NCI-H146 treated with DMSO at 0.1 percent for 48 hours (cell line): ENCODE results near the gene TTC7B.
"Not testable (repeated sequence)": the region's sequence is repeated elsewhere in the genome, so short reads cannot be mapped to it uniquely, and the experiment has no call there.

Source experiments
- DNase-seq: peaks from one replicate; lab custom pipeline; 2025; ENCODE audit not compliant: unreplicated experiment; lab: John Stamatoyannopoulos, UW

The TTC7B gene

GRCh38 chr14:90815822-90816662, at the start of gene TTC7B:
TTC7B (minus strand) TSS chr14:90816430; CDS start chr14:90816295, 135 bp downstream.
- DNase-seq, result no peak

- DNase-seq, result no peak
Observed at GRCh38 chr14:90864741-90865140, 48.5 kb upstream of the TTC7B start.

- no peak for DNase-seq
Observed at GRCh38 chr14:90858511-90858910, 42.3 kb upstream of the TTC7B start.

GRCh38 chr14:90857866-90858265, 41.6 kb upstream of the TTC7B start:
- no peak for DNase-seq

GRCh38 chr14:90856115-90856514, 39.9 kb upstream of the TTC7B start:
- not testable (repeated sequence) for DNase-seq

GRCh38 chr14:90853116-90853515, 36.9 kb upstream of the TTC7B start:
- DNase-seq, result no peak

GRCh38 chr14:90851327-90852036, 35.3 kb upstream of the TTC7B start:
- no peak for DNase-seq

- DNase-seq, result no peak
Observed at GRCh38 chr14:90850487-90850886, 34.3 kb upstream of the TTC7B start.

GRCh38 chr14:90849787-90850444, 33.7 kb upstream of the TTC7B start:
- DNase-seq, result no peak

- DNase-seq, result no peak
Observed at GRCh38 chr14:90848944-90849731, 32.9 kb upstream of the TTC7B start.

- DNase-seq, result no peak
Observed at GRCh38 chr14:90846511-90846910, 30.3 kb upstream of the TTC7B start.

- DNase-seq, result no peak
Observed at GRCh38 chr14:90844321-90844720, 28.1 kb upstream of the TTC7B start.

GRCh38 chr14:90842726-90843125, 26.5 kb upstream of the TTC7B start:
- DNase-seq, result no peak

GRCh38 chr14:90840667-90841066, 24.4 kb upstream of the TTC7B start:
- DNase-seq, result not testable (repeated sequence)

GRCh38 chr14:90839889-90840266, 23.6 kb upstream of the TTC7B start:
- no peak for DNase-seq

- no peak for DNase-seq
Observed at GRCh38 chr14:90839024-90839888, 23.0 kb upstream of the TTC7B start.

GRCh38 chr14:90838531-90838930, 22.3 kb upstream of the TTC7B start:
- not testable (repeated sequence) for DNase-seq

- no peak for DNase-seq
Observed at GRCh38 chr14:90837355-90837754, 21.1 kb upstream of the TTC7B start.

- DNase-seq, result no peak
Observed at GRCh38 chr14:90836692-90837063, 20.4 kb upstream of the TTC7B start.

- DNase-seq, result no peak
Observed at GRCh38 chr14:90831821-90832220, 15.6 kb upstream of the TTC7B start.
